ENCODE data around the gene PCK2.

DNA sequence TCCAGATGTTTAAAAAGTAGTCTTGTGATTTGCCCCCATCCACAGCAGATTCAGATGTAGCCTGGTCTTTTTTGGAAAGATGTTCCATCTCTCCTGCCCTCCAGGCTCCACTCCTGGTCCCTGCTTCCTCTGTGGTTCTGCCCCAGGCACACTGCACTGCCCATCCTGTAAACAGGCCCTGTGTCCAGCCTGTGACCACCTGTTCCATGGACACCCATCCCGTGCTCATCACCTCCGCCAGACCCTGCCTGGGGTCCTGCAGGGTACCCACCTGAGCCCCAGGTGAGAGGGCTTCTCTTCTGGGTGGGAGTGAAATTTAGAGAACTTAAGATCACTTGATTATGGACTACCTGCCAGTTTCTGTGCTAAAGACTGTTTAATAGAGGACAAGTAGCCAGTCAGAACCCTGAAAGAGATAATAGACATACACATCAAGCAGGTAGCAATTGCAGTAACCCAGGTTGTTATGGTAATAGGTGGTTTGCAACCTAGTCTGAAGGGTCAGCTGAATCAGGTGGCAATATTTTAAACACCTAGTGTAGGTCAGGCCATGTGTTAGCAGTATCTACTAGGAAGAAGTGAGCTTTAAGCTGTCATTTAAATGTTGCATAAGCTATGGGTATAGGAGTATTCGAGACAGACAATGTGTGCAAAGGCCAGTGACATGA is 55.3 kb downstream of the PCK2 start:
- TF ChIP-seq YY1 (IDR thresholded peaks at IDR 0.05; ENCODE audit: insufficient read depth, insufficient read length), result no peak
- no peak for TF ChIP-seq ZNF274 (IDR thresholded peaks at IDR 0.05; ENCODE audit: low read depth, low read length)
- no peak for TF ChIP-seq SUZ12 (IDR thresholded peaks at IDR 0.05; ENCODE audit: extremely low read depth, insufficient read depth, insufficient read length)

Measured in NT2/D1 (cell line).